Hematopoietic multipotent progenitor cell treated with erythropoietin and hydrocortisone succinate and interleukin-3 and kit ligand, for 4 days (in vitro differentiated cells): ENCODE measurements around the gene PRMT1.

Source experiments
- DNase-seq: peaks from one replicate; pipeline ENCODE4 v3.0.0-alpha.2; 2015

PRMT1 gene

GRCh38 chr19:49730166-49730565 is 53.1 kb downstream of the PRMT1 start:
- DNase-seq, result peak; percentile 65
